KG1 (cell line): ENCODE data around the gene SREBF2.
"Not testable (repeated sequence)": the region's sequence is repeated elsewhere in the genome, so short reads cannot be mapped to it uniquely, and the experiment has no call there.

Experiments
- DNase-seq: peaks from one replicate; lab custom pipeline; 2025; lab: John Stamatoyannopoulos, UW

The SREBF2 gene

DNA sequence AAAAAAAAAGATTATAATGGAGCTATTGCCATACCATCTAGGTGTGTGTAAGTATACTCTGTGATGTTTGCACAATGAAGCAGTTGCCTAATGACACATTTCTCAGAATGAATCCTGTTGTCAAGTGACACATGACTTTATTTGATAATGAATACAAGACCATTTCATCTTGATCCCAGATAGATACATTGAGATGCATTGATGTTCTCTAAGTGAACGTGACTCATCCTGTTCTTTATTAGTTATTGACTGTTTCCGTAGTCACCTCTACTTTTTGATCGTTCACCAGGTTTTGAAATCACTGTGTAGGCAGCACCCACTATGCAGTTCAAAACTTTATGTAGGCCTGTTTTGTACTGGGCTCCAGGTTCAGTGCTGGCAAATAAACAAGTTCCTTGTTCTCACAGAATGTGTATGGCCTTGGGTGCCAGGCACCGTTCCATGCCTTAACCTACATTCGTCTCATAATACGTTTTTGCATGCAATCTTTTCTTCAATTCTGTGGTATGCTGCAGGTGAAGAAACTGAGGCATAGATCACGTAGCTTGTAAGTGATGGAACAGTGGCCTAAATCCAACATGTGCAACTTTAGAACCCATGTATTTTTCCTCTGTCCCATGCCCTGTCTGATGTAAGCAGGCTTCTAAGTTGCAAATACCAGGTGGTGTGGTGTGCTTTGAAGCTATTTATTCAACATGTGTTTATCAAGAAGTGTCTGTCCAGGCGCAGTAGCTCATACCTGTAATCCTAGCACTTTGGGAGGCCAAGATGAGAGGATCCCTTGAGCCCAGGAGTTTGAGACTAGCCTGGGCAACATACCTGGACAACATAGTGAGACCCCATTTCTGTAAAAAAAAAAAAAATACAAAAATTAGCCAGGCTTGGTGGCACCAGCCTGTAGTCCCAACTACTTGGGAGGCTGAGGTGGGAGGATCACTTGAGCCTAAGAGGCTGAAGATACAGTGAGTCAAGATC lies 10.4 kb downstream of the SREBF2 start:
- DNase-seq: no peak

DNA sequence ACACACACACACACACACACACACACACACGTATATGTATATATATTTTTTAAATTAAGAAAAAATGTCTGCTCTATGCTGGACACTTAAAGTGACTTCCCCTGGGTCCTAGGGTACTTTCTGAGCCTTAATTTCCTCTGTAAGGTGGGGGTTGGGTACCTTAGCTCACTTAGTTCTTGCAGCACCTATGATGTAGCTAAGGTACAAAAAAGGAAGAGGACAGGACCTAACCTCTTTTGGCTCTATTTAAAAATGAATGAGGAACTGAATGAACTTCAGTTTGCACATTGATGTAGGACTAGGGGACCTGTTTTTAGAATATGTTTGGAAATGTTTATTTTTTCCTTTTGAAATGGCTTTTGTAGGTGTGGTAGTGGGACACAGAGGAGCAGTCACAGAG lies 11.1 kb downstream of the SREBF2 start:
- no peak for DNase-seq

DNA sequence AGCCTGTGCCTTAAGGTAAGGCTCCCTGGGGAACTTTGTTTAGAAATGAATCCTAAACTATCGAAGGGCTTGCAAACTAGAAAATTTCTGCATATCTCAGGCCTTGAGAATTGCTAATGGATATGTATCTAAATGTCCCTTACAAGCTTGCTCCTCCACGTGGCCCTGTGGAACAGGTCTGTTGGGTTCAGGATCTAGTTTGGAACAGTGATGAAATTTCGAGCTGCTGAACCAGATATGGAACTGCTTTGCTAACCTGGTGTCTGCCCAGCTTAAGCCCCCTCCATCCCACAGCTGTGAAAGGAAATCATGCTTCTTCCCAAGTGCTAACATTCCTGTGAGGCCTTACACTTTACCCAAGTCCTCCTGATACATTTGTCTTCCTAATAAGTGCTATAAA lies 11.6 kb downstream of the SREBF2 start:
- no peak for DNase-seq

DNA sequence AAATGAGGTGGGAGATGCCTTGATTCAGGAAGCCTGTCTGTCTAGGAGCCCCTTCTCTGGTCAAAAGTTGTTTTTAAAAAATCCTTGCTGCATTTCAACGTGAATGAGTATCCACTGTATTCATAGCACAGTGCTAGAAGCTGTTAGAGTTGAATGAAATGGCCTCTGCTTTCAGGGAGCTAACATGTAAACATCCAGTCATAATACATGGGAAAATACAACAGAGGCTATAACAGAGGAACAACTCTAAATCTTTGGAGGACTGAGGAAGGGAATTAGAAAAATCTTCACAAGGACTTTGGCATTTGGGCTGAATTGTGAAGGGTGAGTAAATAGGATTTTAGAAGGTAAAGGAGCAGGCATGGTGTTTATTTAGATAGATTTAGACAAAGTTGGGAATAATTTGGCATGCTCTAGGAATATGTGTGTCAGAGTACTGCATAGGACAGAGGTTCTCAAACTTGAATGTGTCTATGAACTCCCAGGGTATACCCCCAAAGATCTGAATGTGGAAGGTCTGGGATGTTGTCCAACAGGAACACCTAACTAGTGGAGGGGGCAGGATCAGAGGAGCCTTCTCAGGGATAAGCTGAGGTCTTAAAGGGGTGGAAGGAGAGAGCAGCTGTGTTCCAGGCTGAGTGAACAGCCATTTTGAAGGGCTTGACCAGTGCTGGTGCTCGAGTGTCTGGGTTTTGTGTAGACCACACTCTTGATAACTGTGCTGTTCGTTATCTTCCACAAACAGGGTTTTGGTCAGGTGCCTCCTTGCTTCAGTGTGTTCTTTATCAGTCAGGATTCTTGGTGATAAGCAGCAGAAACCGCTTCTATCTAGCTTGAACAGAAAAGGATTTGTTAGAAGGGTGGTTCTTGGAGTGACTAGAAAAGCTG lies 12.7 kb downstream of the SREBF2 start:
- DNase-seq: no peak

DNA sequence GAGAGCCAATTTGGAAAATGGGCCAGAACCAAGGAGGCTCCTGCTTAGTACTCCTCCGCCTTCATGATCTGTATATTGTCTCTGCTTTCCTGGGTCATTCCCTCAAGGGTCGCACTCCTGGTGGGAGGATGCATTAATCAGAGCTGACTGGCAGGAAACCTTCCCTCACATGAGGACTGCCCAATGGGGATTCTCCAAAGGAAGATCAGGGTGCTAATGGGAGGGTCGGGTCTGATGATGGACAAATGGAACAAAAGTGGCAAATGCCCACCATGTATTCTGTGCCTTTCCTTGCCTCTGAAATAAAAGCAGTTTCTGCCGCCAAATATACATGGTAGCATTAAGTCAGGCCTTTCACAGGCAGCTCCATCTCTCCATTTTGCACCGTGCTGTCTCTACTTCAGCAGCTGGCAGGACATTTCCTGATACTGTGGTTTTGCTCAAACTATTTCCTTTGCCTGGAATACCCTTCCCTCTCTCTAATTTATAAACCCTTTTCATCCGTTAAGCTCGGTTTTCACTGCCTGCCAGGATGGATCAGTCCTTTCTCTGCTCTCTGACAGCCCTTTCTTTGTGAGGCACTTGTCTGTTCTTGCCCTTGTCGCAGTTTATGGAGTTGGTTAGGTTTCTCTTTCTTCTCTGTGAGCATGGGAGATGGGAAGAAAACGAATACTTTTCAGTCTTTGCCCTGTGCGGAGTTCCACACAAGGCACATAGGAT lies 13.5 kb downstream of the SREBF2 start:
- DNase-seq: no peak

DNA sequence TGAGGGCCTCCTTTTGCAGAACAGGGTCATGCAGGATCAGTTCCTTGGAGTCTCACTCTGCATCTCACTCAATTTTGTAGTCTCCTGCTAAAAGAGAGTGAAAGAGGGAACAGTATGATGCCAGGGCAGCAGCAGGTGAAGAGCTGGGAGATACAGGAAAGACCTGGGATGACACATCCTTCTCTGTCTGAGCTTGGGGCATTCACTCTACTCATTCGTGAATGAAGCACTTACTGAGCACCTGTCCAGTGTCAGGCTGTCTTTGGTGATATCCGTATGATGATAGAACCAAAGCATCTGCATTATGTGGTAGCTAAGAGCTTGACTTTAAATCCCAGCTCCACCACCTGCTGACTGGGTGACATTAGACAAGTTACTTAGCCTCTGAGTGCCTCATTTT lies 14.4 kb downstream of the SREBF2 start:
- DNase-seq: no peak

DNA sequence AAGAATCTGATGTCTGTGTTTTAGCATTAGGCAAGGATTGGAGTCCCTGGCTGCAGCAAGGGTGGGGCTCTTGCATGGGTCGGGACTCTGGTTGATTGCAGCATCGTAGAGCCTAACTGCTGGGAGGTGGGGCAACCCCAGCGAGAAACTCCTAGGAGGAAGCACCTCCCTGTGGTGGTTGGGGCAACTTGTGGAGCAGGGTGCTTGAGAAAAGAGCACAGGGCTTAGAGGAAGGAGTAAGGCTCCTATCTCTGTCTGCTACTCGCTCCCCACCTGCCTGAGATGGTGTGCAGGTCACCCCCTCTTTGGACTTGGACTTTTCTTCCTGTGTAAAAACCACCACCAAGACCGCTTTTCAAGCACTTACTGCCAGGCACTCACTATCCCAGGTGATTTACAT lies 15.6 kb downstream of the SREBF2 start:
- no peak for DNase-seq

DNA sequence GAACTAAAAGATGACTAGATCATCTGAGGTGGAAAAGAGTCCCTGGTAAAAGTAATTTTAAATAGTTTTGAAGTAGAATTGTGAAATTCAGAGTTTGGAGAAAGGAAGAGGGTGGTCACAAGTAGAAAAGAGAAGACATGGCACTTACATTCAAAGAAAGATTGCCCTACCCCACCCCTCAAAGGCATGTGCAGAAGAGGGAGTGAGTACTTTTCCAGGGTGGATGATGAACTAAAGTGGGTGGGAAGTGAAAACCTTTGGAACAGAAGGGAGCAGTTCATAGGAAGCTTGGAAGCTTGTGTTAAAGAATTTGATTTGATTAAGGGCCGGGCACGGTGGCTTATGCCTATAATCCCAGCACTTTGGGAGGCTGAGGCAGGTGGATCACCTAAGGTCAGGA lies 23.6 kb downstream of the SREBF2 start:
- DNase-seq: no peak

DNA sequence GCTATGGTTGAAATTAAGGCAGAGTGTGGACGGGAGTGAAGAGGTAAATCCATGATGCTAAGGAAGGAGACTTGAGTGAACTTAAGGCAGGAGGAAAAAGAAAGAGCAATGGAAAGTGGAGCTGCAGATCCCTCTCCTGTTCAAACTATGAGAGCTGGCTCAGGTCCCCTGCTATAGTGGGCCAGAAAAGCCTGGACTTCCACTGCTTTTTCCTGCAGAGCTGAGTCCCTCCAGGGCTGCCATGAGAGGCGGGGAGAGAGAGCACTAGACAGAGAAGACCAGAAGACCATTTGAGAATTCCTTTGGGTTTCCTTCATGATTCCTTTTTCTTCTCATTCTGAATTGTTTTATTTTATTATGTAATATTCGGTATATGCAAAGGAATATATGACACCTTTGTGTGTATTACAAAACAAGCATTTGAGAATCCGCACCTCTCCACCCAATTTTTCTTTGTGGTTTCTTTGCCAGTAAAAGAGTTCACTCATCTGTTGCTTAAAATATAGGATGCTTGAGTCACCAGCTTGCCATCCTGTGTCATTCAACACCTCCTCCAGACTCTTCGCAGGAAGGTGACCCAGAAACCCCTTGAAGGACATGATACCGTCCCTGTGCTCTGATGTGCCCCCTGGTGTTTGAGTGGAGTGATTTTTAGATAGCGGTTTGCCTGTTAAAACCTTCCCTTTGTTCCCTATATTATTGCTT lies 24.4 kb downstream of the SREBF2 start:
- DNase-seq: no peak

DNA sequence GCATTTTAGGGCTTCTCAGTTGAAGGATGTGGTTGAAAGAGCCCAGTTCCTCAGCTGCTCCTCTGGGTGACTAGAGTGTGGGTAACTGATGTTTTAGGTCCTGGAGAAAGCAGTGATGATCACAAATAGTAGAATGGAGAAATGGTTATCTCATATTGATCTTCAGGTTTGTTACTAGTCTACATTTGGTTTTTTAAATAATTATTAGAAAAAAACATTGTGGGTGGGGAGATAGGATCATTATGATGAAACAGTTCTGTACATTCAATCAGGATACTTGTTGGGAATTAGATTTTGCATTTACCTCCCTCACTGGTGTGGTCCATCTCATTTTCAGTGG lies 24.9 kb downstream of the SREBF2 start:
- DNase-seq: no peak

DNA sequence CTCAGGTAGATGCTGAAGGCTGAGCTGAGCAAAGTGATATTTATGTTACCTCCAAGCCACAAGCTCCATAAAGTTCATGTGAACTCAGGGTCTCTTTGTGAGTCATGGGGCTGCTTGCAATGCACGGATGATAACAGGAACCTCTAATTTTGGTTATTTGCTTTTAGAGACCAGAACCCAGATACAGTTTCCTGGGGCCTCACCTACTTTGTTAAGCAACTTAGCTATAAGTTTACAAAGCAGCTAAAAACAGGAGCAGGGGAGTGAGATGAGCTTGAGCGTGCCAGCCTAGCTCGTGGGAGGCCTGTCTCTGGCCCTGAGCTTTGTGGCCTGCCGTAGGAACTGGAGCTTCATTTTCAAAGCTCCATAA lies 29.2 kb downstream of the SREBF2 start:
- no peak for DNase-seq

DNA sequence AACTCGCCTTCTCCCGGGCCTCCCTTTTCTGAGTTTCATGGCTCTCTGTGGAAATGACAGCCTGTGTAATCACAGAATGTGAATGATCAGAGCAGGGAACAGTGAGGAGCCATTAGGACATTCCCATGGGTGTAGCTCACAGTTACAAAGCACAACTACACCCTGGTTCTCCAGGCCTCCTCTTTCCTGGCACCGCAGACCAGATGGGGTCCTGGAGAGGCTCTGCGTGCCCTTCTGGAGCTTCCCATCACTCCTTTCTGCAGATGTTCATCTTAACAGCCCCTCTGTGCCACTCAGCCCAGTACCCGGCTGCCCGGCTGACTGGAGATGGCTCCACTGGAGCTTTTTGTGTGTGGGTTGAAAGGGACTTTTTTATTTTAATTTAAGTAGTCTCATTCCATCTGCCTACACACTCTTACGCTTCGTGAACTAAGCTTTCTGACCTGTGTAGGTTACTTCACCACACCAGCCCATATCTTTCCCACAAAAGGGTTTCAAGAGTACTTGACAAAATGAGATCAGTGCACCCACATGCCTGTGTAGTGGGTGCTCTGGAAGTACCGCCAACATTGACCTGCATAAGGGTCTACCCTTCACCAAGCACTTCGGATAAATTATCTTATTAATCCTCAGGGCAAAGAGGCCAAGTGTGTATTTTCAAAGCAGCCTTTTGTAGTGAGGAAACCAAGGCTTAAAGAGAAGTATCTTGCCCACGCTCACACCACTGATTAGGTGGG lies 29.8 kb downstream of the SREBF2 start:
- no peak for DNase-seq

DNA sequence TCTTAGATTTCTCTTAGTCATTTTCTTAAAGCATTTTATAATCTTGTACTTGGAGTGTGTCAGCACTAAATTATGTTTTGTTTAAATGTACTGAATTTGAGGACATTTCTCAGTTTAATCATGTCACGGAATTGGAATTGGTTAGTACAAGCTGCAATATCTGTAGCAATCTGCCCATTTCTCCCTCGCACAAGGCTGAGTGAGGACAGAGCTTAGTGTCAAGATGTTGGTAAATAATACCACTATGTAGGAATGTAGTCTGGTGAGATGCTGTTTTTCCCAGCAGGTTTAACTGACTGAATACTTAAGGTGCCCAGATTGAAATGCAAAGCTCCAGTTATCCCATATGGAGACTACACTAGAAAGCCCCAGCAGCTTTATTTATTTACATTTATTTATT lies 30.6 kb downstream of the SREBF2 start:
- DNase-seq: no peak

DNA sequence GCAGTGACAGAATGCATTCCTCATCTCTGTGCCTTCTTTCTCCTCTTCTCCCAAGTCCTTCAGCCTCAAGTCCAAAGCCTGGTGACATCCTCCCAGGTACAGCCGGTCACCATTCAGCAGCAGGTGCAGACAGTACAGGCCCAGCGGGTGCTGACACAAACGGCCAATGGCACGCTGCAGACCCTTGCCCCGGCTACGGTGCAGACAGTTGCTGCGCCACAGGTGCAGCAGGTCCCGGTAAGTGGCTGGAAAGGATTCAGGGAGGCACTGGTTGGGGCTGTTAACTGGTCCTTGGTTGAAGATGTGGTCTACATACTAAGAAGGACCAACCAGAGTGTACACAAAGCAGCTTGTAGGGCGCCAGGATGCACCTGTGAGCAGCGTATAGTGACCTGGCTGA lies 35.7 kb downstream of the SREBF2 start:
- DNase-seq: no peak

DNA sequence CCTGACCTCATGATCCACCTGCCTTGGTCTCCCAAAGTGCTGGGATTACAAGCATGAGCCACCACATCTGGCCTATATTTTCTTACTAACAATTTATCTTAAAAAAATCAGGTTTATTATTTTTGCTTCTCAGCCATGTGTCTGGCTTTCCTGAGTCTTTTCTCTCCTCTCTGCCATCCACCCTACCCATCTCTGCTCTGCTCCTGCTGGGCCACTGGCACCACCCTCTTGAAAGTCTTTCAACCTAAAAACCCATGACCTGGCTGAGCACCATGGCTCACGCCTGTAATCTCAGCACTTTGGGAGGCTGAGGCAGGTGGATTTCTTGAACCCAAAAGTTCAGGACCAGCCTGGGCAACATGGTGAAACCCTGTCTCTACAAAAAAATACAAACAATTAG lies 37.2 kb downstream of the SREBF2 start:
- DNase-seq: not testable (repeated sequence)

DNA sequence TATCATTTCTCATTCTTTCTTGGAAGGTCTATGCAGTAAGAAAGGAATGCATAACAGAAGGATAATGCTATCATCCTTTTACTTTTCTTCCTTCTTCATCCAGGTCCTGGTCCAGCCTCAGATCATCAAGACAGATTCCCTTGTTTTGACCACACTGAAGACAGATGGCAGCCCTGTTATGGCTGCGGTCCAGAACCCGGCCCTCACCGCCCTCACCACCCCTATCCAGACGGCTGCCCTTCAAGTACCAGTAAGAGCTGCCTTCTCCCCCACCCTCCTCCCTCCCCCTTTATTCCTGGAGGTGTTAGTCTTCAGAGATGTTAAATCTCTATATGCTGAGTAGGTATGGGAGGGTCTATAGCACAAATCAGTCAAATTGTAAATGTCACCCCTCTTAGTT lies 37.9 kb downstream of the SREBF2 start:
- DNase-seq: no peak

DNA sequence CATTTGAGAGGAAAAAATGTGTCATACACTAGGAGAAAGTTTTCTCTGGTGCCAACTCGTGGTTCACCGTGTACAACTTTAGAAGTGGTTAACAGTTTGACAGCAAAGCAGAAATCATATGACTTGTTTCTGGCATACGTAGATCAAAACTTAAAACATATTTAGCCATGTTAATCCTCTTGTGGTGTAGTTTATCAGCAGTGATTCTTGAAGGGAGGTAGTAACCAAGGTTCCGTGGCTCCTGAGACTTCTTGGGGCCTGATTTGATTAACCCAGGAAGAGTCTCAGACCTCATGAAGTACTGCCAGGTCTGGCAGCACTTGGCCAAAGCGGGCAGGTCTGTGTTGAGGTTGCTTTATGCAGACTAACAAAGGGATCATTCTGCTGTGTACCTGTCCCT lies 40.5 kb downstream of the SREBF2 start:
- DNase-seq: no peak

DNA sequence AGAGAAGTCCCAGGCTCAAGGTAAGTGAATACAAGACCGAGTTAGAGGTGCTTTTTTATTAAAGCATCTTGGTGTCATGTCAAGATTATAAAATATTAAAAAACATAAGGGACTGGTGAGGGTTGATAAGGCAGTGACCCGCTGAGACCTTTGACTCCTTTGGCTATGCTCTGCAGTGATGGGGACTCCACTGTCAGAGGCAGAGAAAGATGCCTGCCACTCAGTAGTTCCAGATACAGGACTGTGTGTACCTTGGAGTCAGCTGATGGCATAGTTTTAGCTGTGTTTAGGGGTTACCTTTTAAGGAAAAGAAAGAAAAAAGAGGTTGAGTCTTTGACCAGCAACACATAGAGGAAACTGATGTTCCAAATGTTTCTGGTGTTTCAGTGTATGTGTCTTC lies 41.2 kb downstream of the SREBF2 start:
- DNase-seq: no peak

DNA sequence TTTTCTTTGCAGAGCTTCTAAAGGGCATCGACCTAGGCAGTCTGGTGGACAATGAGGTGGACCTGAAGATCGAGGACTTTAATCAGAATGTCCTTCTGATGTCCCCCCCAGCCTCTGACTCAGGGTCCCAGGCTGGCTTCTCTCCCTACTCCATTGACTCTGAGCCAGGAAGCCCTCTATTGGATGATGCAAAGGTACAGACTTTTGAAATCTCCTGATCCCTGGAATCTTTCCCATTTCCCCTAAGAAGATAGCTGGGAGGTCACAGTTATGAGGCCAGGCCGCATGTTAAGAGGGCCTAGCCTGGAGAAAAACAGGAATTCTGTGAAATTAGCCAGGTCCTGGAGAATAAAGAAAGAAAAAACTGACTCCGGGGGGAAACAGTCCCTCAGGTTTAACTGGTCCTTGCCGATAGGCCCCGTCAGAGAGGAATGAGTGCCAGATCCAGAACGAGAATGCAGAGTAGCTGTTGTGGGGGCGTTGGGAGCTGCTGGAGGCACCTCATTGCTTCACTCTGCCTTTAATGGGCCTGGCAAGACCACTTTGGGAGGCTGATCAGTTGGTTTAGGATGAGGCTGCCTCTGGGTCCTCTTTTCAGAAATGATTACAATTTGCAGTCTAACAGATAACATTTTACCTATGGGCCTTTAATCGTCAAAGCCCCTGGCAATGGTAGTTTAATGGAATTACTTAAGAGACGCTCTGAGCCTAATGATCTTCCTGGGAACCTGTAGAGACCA lies 42.8 kb downstream of the SREBF2 start:
- no peak for DNase-seq

DNA sequence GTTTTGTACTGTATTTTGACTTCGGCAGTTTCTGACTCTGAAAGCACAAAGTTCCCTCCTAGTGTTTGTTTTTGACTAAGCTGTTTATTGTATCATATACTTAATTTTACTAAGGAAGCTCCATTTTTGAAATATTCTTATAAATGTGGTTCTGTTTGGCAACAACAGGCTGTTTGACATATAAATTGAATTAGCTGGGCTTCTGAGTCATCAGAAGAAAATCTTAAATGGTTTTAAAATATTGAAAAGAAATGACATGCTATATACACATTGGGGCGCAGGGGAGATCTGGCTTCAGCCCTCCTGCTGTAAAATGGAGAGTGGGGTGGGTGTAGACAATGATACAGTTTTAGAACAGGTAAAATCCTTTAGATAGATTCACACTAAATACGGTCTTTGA lies 43.4 kb downstream of the SREBF2 start:
- no peak for DNase-seq

DNA sequence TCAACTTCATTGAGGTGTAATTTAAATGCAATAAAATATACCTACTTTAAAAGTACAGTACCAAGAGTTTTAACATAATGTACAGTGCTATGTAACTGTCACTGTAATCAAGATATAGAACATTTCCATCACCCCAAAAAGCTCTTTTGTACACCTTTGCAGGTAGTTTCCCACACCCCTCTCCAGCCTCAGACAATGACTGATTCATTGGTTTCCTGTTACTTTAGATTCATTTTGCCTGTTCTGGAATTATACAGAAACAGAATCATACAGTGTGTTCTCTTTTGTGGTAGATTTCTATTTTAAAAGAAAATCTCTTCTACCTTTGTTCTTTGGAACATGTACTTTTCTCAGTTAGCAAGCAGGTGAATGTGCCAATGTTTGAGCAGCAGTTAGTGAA lies 43.8 kb downstream of the SREBF2 start:
- DNase-seq: no peak
